HT1080 (cell line): ENCODE results near the gene RTEL1. TPM values are rescaled to one million over a fixed set of nuclear protein-coding genes. Genes with fewer than 3 reads are reported as not detected.
"Not testable (repeated sequence)": the region's sequence is repeated elsewhere in the genome, so short reads cannot be mapped to it uniquely, and the experiment has no call there.

ENCODE experiments used
- DNase-seq: peaks from one replicate; pipeline ENCODE4 v3.0.0-alpha.2; 2015; ENCODE audit warnings: low read depth
- polyA plus RNA-seq, 2 experiments: library from polyadenylated mRNA; depleted of rRNA; stranded (reverse); fragments of >200 nt; gene quantifications; 2 replicates each; pipeline ENCODE4 v1.2.3, GENCODE V29; 2015
- total RNA-seq: library from RNA; depleted of rRNA; stranded (reverse); fragments of >200 nt; shearing (Covaris generic); gene quantifications from 2 replicates; pipeline ENCODE4 v1.2.3, GENCODE V29; 2014; rRNA removed

RTEL1 gene
- total RNA-seq = 13.1 and 19.3 TPM in 2 replicates
- polyA plus RNA-seq (2015; cell fraction: cytosol; rRNA removed) = 9.5 and 10.4 TPM in 2 replicates
- polyA plus RNA-seq (2015; cell fraction: nucleus; rRNA removed) = 42.3 and 42.4 TPM in 2 replicates

GRCh38 chr20:63657937-63658748 is at the start of gene RTEL1:
RTEL1 (plus strand) TSS chr20:63658312; CDS start chr20:63659403, 1,091 bp downstream.
- peak; percentile 87 for DNase-seq

DNA sequence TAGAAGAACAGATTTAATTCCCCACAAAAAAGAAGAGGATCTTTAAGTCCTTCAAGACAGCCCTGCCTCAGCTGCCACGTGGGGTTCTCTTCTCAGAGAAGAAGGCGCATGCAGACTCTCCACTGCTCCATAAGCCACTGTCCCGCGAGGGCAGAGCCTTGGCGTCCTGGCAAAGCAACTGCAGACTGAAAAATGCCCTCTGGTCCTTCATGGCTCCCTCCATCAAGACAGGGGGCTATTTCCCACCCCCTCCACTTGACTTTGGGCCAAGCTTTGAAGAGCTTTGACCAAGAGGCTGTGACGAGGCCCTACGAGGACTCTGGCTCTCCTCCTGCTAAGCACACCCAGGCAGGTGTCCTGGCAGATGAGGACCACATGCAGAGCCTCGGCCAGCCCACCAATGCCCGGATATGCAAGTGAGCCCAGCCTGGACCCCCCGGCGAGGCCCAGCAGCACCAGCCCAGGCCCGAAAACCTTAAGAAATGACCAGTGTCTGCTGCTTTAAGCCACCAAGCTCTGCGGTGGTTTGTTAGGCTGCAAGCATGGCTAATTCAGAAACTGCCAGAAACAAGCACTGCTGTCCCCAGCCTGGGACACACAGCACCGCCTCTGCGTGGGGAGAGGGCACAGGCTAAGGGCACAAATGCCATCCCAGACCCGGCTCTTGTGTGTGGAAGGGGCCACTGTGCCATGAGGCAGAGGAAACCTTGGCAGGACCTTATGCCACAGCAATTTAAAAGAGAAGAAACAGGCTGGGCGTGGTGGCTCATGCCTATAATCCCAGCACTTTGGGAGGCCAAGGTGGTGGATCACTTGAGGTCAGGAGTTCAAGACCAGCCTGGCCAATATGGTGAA is 47.3 kb upstream of the RTEL1 start:
- DNase-seq = no peak

GRCh38 chr20:63611646-63612045 is 46.5 kb upstream of the RTEL1 start:
- no peak for DNase-seq

GRCh38 chr20:63612276-63612931 is 45.7 kb upstream of the RTEL1 start:
- DNase-seq = no peak

DNA sequence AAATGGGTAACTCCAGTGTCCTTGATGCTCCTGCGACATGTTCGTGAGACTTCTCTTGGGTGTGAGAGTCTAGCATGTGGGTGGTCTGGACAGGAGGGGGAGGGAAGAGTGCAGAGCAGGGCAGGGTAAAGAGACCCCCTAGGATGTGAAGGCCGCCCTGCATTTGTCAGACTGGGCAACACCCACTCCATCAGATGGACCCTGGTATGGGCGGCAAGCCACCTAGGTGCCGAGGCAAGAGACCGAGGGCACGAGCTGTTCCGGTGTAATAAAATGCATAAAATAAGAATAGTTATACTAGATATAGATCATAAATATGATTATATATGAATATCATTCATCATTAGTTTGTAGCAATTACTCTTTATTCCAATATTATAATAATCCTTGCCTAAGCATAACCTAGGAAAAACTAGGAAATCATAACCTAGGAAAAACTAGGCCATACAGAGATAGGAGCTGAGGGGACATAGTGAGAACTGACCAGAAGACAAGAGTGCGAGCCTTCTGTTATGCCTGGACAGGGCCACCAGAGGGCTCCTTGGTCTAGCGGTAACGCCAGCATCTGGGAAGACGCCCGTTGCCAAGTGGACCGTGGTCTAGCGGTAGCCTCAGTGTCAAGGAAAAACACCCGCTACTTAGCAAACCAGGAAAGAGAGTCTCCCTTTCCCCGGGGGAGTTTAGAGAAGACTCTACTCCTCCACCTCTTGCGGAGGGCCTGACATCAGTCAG is 44.1 kb upstream of the RTEL1 start:
- DNase-seq = not testable (repeated sequence)

GRCh38 chr20:63617092-63617875 is 40.8 kb upstream of the RTEL1 start:
- DNase-seq = no peak

DNA sequence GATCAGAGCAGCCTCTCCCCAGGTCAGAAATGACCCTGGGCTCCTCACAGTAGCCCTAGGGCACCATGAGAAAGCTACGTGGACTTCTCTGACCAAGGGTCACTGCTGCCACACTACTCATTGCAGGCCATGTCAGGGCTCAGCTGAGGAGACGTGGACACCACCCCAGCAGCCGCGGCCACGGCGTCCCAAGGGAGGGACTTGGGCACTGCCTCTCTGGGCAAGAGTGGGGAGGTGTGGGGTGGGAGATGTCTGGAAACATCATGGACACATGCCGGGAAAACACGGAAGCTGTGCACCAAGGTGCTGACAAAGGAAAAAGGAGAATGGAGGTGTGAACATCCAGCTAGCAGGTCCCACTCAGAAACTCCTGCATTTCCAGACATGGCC is 40.2 kb upstream of the RTEL1 start:
- no peak for DNase-seq

DNA sequence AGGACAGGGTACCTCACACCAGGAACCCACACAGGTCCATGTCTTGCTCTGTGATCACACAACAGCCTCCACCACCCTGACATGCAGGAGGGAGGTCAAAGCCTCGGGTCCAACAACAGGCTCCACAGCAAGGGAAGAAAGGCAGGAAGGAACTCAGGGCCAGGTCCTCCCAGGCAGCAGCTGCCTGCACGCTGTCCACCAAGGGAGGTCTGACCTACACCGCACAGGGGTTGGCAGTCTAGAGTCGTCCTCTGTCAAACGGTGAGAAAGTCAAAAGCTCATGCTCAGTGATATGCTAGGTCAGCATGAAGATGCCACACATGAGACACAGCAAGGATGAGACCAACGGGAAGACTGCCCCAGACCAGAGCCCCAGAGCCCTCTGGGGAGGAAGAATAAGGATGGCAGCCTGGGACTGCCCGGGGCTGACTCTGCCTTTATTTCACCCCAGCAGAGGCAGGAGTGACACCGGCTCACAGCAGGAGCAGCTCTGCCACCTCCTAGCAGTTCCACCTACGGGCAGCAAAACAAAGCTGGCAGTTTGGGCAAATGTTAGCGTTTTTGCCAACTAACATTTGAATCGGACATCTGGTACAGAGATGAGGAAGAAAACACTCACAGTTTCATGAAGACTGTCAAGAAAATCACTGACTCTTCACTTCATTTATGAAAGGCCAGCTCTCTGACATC is 39.7 kb upstream of the RTEL1 start:
- no peak for DNase-seq

GRCh38 chr20:63619086-63619485 is 39.0 kb upstream of the RTEL1 start:
- no peak for DNase-seq

GRCh38 chr20:63619505-63619904 is 38.6 kb upstream of the RTEL1 start:
- no peak for DNase-seq

DNA sequence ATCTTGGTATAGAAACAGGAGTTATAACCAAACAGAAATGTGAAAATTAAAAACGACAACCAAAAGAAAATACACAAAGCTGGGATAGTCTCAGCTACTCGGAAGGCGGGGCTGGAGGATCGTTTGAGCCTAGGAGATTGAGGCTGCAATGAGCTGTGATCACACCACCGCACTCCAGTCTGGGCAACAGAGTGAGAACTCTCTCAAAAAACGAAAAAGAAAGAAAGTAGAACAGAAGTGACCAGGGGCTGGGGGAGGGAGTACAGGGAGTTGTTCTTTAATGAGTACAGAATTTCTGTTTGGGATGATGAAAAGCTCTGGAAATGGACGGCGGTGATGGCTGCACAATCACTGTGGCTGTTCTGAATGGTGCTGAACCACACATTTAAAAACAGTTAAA is 37.1 kb upstream of the RTEL1 start:
- no peak for DNase-seq

DNA sequence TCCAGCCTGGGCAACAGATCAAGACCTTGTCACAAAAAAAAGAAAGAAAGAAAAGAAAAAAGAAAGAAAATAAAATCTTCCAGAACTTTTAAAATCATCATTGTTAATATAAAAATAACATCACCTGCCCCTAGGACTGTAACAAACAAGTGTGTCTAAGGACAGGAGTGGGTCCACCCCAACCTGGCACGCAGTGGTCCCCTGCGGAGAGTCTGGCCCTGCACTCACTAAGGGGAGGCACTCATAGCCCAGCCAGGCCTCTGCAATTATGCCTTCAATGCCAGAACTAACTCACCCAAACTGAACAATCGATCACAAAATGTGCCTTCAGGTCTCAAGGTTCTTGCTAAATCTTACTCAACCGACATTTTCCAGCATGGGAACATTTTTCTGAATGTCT is 36.0 kb upstream of the RTEL1 start:
- DNase-seq = no peak

- no peak for DNase-seq
Observed at GRCh38 chr20:63622732-63623131, 35.4 kb upstream of the RTEL1 start.

- DNase-seq = no peak
Observed at GRCh38 chr20:63624486-63624885, 33.6 kb upstream of the RTEL1 start.

GRCh38 chr20:63625771-63626423 is 32.2 kb upstream of the RTEL1 start:
- DNase-seq = no peak

GRCh38 chr20:63626424-63627128 is 31.5 kb upstream of the RTEL1 start, which contains the start of gene GMEB2:
GMEB2 (minus strand) TSS chr20:63627101; CDS start chr20:63619397, 7,704 bp downstream.
- no peak for DNase-seq

DNA sequence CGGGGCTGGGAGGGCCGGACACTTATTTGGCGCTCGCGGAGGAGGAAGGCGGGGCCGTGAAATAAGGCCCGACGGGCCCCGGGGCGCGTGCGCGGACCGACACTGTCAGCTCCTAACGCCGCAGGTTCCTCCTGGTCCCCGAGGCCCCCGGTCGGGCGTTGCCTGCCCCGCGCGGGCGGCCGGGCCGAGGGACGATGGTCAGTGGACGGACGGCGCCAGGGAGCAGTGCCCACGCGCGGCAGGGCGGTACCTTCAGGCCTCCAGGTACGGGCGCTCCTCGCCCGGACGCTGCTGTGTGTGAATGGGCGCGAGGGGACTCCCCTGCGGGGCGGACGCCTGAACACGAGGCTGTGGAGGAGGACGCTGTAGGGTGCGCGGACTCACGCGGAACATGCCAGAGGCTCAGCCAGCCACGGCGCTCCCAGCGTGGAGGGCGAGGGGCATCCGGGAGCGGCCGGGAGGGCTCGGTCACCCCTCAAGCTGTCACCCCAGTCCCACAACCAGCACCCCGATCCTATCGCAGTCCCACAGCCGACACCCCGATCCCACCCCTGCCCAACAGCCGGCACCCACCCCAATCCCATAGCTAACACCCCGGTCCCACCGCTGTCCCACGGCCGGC is 30.9 kb upstream of the RTEL1 start:
- peak; percentile 88 for DNase-seq

- DNase-seq = no peak
Observed at GRCh38 chr20:63627751-63628245, 30.3 kb upstream of the RTEL1 start.
